Measurements from ENCODE around the gene SLC24A2. TPM values are rescaled to one million over a fixed set of nuclear protein-coding genes. Genes with fewer than 3 reads are reported as not detected.

The SLC24A2 gene
- total and polyA plus RNA-seq, 2 experiments from 2014 or later = 3.5 to 7.1 TPM

DNA sequence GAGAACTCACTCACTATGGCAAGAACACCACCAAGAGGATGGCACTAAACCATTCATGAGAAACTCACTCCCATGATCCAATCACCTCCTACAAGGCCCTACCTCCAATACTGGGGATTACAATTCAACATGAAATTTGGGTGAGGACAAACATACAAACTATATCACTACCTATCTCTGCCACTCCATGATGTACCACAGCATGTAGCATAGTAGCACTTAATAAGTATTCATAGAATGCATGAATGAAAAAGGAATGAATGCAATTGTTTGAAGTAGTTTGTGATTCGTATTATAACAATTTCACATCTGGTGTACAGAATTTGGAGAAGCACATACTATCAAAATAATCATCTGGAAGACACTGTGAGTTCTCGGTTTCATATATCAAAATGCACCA, 27.9 kb upstream of the SLC24A2 start:
- H3K27me3 Mint-ChIP-seq (ENCODE audit: insufficient read depth, low read depth, poor library complexity) = peaks cover 4% of the 10 kb centered on the region
- Histone ChIP-seq H3K27me3 (ENCODE audit: insufficient read depth) (no peaks in the 10 kb centered on the region), H3K27ac (ENCODE audit: low read depth) (no peak overlapping the region), H2AFZ (no peak overlapping the region), H3K4me2 (no peak overlapping the region), H3K79me2 (replicated peaks; ENCODE audit: insufficient read depth) (no peaks in the 10 kb centered on the region), H3K4me1 (ENCODE audit: insufficient read depth) (no peaks in the 10 kb centered on the region), H3F3A (replicated peaks; ENCODE audit: low read depth) (no peaks in the 10 kb centered on the region), H3K9me2 (ENCODE audit: insufficient read depth) (0 out of 2 replicates have a peak, but pooled peaks cover 5% of the 10 kb centered on the region), H4K20me1 (replicated peaks; ENCODE audit: insufficient read depth) (no peaks in the 10 kb centered on the region), H3K4me3 (no peak overlapping the region), H3K36me3 (ENCODE audit: insufficient read depth) (peaks cover 3% of the 10 kb centered on the region; the same call in 1 of the 2 replicates)
- H3K4me1 Mint-ChIP-seq = no peaks in the 10 kb centered on the region
- H3K9me3 Mint-ChIP-seq = peaks cover 57% of the 10 kb centered on the region
- no peak overlapping the region for H3K27ac Mint-ChIP-seq
- DNase-seq (ENCODE audit: low spot score) = no peak
- H3K4me3 Mint-ChIP-seq = no peak overlapping the region
- peaks cover 50% of the 10 kb centered on the region for H3K36me3 Mint-ChIP-seq (ENCODE audit: low read depth)
- no peak for TF ChIP-seq EZH2 (IDR thresholded peaks at IDR 0.05; ENCODE audit: low read depth, unreplicated experiment)
- no peak for TF ChIP-seq ZNF114 (CRISPR knock-in tag; IDR thresholded peaks at IDR 0.05)
- TF ChIP-seq, protein P1, sequence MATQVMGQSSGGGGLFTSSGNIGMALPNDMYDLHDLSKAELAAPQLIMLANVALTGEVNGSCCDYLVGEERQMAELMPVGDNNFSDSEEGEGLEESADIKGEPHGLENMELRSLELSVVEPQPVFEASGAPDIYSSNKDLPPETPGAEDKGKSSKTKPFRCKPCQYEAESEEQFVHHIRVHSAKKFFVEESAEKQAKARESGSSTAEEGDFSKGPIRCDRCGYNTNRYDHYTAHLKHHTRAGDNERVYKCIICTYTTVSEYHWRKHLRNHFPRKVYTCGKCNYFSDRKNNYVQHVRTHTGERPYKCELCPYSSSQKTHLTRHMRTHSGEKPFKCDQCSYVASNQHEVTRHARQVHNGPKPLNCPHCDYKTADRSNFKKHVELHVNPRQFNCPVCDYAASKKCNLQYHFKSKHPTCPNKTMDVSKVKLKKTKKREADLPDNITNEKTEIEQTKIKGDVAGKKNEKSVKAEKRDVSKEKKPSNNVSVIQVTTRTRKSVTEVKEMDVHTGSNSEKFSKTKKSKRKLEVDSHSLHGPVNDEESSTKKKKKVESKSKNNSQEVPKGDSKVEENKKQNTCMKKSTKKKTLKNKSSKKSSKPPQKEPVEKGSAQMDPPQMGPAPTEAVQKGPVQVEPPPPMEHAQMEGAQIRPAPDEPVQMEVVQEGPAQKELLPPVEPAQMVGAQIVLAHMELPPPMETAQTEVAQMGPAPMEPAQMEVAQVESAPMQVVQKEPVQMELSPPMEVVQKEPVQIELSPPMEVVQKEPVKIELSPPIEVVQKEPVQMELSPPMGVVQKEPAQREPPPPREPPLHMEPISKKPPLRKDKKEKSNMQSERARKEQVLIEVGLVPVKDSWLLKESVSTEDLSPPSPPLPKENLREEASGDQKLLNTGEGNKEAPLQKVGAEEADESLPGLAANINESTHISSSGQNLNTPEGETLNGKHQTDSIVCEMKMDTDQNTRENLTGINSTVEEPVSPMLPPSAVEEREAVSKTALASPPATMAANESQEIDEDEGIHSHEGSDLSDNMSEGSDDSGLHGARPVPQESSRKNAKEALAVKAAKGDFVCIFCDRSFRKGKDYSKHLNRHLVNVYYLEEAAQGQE (IDR thresholded peaks at IDR 0.05; ENCODE audit: unreplicated experiment) = no peak
- no peak for TF ChIP-seq EZH2phosphoT487 (IDR thresholded peaks at IDR 0.05; ENCODE audit: unreplicated experiment)
- TF ChIP-seq STAT1 (IDR thresholded peaks at IDR 0.05; ENCODE audit: unreplicated experiment) = no peak
- TF ChIP-seq, protein P2, sequence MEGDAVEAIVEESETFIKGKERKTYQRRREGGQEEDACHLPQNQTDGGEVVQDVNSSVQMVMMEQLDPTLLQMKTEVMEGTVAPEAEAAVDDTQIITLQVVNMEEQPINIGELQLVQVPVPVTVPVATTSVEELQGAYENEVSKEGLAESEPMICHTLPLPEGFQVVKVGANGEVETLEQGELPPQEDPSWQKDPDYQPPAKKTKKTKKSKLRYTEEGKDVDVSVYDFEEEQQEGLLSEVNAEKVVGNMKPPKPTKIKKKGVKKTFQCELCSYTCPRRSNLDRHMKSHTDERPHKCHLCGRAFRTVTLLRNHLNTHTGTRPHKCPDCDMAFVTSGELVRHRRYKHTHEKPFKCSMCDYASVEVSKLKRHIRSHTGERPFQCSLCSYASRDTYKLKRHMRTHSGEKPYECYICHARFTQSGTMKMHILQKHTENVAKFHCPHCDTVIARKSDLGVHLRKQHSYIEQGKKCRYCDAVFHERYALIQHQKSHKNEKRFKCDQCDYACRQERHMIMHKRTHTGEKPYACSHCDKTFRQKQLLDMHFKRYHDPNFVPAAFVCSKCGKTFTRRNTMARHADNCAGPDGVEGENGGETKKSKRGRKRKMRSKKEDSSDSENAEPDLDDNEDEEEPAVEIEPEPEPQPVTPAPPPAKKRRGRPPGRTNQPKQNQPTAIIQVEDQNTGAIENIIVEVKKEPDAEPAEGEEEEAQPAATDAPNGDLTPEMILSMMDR (conservative IDR thresholded peaks at IDR 0.05; ENCODE audit: low read depth in 2 of 2) = no peak
- no peak for TF ChIP-seq JUNB (IDR thresholded peaks at IDR 0.05; ENCODE audit: unreplicated experiment)
- no peak for TF ChIP-seq ZNF331 (CRISPR knock-in tag; IDR thresholded peaks at IDR 0.05; ENCODE audit: low read depth)
- TF ChIP-seq ZNF462 (CRISPR knock-in tag; IDR thresholded peaks at IDR 0.05) = no peak
- TF ChIP-seq, protein P3, sequence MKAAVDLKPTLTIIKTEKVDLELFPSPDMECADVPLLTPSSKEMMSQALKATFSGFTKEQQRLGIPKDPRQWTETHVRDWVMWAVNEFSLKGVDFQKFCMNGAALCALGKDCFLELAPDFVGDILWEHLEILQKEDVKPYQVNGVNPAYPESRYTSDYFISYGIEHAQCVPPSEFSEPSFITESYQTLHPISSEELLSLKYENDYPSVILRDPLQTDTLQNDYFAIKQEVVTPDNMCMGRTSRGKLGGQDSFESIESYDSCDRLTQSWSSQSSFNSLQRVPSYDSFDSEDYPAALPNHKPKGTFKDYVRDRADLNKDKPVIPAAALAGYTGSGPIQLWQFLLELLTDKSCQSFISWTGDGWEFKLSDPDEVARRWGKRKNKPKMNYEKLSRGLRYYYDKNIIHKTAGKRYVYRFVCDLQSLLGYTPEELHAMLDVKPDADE (IDR thresholded peaks at IDR 0.05) = no peak
- TF ChIP-seq POLR2AphosphoS5 (IDR thresholded peaks at IDR 0.05; ENCODE audit: low read depth) = no peak
- TF ChIP-seq NANOG (IDR thresholded peaks at IDR 0.05; ENCODE audit: borderline replicate concordance) = no peak
- no peak for TF ChIP-seq CREB1 (CRISPR knock-in tag; IDR thresholded peaks at IDR 0.05; ENCODE audit: low read depth)
- ATAC-seq = no peak

All from GM23338 (cell line).